ENCODE results near the gene APOL4. TPM values are rescaled to one million over a fixed set of nuclear protein-coding genes. Genes with fewer than 3 reads are reported as not detected.

APOL4 gene
- total RNA-seq, 2 experiments from 2014 or later: not detected

GRCh38 chr22:36194971-36195370, 6.6 kb downstream of the APOL4 start:
- H3K9me2 ChIP-seq (ENCODE audit: insufficient read depth, low read length): no peaks in the 10 kb centered on the region
- POLR2A ChIA-PET: no interaction called here

DNA sequence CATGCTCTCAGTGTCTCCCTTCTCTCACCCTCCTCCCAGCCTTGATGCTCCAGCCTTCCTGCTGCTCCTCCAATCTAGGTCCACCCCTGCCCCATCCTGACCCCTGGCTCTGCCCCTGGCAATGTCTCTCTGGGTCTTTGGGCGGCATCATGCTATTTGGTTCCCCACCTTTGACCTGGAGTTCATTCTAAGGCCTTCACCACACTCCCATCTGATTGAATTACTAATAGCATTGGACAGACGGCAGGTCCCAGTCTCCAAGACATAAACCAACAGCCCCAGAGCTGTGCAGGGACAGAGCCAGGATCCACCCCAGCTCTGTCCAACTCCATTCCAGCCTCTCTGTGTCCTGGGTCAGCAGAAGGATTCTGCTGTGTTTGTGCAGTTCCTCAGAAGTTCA, 7.2 kb downstream of the APOL4 start:
- ChIA-PET CTCF (ENCODE audit: unreplicated experiment) (no interaction called here), POLR2A (no interaction called here)
- Histone ChIP-seq H3K79me2 (ENCODE audit: insufficient read depth, low read depth, low read length) (no peaks in the 10 kb centered on the region), H3K9me3 (ENCODE audit: low read length) (no peaks in the 10 kb centered on the region), H3K9me2 (ENCODE audit: insufficient read depth, low read length) (no peaks in the 10 kb centered on the region), H2AFZ (ENCODE audit: low read length) (no peak overlapping the region), H4K20me1 (ENCODE audit: insufficient read depth, low read length) (no peaks in the 10 kb centered on the region), H3K4me2 (ENCODE audit: low read length) (no peak overlapping the region), H3K27ac (ENCODE audit: low read depth, low read length, poor library complexity, severe bottlenecking) (no peak overlapping the region), H3K36me3 (ENCODE audit: insufficient read depth, low read length) (no peaks in the 10 kb centered on the region), H3K4me1 (ENCODE audit: insufficient read depth, low read length, poor library complexity, severe bottlenecking) (peaks cover 12% of the 10 kb centered on the region), H3K4me3 (ENCODE audit: low read depth, low read length, poor library complexity, severe bottlenecking) (no peak overlapping the region)
- DNase-seq (ENCODE audit: low spot score): no peak
- intact Hi-C loops (cut with micrococcal nuclease; ENCODE audit: unreplicated experiment): loop anchor here (2.0 kb wide), 1 partner anchor 82 kb away; no protein-coding TSS in a partner anchor
- no TSS peak for BruUV-seq (replicated peaks)
- TF ChIP-seq EZH2phosphoT487 (IDR thresholded peaks at IDR 0.05; ENCODE audit: borderline replicate concordance, low read depth, low read length): no peak
- TF ChIP-seq, protein P1, sequence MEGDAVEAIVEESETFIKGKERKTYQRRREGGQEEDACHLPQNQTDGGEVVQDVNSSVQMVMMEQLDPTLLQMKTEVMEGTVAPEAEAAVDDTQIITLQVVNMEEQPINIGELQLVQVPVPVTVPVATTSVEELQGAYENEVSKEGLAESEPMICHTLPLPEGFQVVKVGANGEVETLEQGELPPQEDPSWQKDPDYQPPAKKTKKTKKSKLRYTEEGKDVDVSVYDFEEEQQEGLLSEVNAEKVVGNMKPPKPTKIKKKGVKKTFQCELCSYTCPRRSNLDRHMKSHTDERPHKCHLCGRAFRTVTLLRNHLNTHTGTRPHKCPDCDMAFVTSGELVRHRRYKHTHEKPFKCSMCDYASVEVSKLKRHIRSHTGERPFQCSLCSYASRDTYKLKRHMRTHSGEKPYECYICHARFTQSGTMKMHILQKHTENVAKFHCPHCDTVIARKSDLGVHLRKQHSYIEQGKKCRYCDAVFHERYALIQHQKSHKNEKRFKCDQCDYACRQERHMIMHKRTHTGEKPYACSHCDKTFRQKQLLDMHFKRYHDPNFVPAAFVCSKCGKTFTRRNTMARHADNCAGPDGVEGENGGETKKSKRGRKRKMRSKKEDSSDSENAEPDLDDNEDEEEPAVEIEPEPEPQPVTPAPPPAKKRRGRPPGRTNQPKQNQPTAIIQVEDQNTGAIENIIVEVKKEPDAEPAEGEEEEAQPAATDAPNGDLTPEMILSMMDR (conservative IDR thresholded peaks at IDR 0.05; ENCODE audit: low read length): no peak

More at GRCh38 chr22:36194971-36195370, 6.6 kb downstream of the APOL4 start:
- Histone ChIP-seq H3K4me1 (ENCODE audit: insufficient read depth, low read length, poor library complexity, severe bottlenecking) (peaks cover 12% of the 10 kb centered on the region), H3K36me3 (ENCODE audit: insufficient read depth, low read length) (no peaks in the 10 kb centered on the region), H3K27ac (ENCODE audit: low read depth, low read length, poor library complexity, severe bottlenecking) (no peak overlapping the region), H3K79me2 (ENCODE audit: insufficient read depth, low read depth, low read length) (no peaks in the 10 kb centered on the region), H3K9me3 (ENCODE audit: low read length) (no peaks in the 10 kb centered on the region), H3K4me3 (ENCODE audit: low read depth, low read length, poor library complexity, severe bottlenecking) (no peak overlapping the region), H2AFZ (ENCODE audit: low read length) (no peak overlapping the region), H3K4me2 (ENCODE audit: low read length) (no peak overlapping the region), H4K20me1 (ENCODE audit: insufficient read depth, low read length) (no peaks in the 10 kb centered on the region)
- no TSS peak for BruUV-seq (replicated peaks)
- CTCF ChIA-PET (ENCODE audit: unreplicated experiment): no interaction called here
- intact Hi-C loops (cut with micrococcal nuclease; ENCODE audit: unreplicated experiment): loop anchor here (2.0 kb wide), 1 partner anchor 82 kb away; no protein-coding TSS in a partner anchor
- TF ChIP-seq EZH2phosphoT487 (IDR thresholded peaks at IDR 0.05; ENCODE audit: borderline replicate concordance, low read depth, low read length): no peak
- TF ChIP-seq, protein P1 (conservative IDR thresholded peaks at IDR 0.05; ENCODE audit: low read length): peak; percentile 85
- peak; percentile 58 for DNase-seq (ENCODE audit: low spot score)

DNA sequence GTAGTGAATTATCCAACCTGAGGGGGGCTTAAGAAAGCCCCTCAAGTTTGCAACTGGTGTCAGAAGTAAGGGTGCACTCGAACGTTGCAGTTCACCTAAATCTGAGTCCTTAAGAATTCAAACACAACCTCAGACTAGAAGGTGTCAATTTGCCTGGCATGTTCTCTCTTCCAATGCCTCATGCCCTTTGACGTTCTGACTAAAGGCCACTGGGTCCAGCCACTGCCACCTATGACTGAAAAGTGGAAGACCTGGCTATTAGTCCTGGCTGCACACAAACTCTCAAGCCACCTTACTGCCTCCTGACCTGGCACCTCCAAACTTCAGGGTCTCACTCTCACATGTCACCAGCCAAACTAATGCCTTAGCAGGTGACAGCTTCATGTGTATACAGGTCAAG, 8.0 kb downstream of the APOL4 start:
- Histone ChIP-seq H4K20me1 (ENCODE audit: insufficient read depth, low read length) (no peaks in the 10 kb centered on the region), H3K36me3 (ENCODE audit: insufficient read depth, low read length) (no peaks in the 10 kb centered on the region), H3K4me3 (ENCODE audit: low read depth, low read length, poor library complexity, severe bottlenecking) (no peak overlapping the region), H3K4me2 (ENCODE audit: low read length) (no peak overlapping the region), H3K9me3 (ENCODE audit: low read length) (no peaks in the 10 kb centered on the region), H2AFZ (ENCODE audit: low read length) (no peak overlapping the region), H3K9me2 (ENCODE audit: insufficient read depth, low read length) (no peaks in the 10 kb centered on the region), H3K4me1 (ENCODE audit: insufficient read depth, low read length, poor library complexity, severe bottlenecking) (peaks cover 12% of the 10 kb centered on the region), H3K27ac (ENCODE audit: low read depth, low read length, poor library complexity, severe bottlenecking) (no peak overlapping the region), H3K79me2 (ENCODE audit: insufficient read depth, low read depth, low read length) (no peaks in the 10 kb centered on the region)
- DNase-seq (ENCODE audit: low spot score): no peak
- TF ChIP-seq, protein P1 (conservative IDR thresholded peaks at IDR 0.05; ENCODE audit: low read length): no peak
- TF ChIP-seq EZH2phosphoT487 (IDR thresholded peaks at IDR 0.05; ENCODE audit: borderline replicate concordance, low read depth, low read length): no peak
- ChIA-PET CTCF (ENCODE audit: unreplicated experiment) (no interaction called here), POLR2A (no interaction called here)
- no TSS peak for BruUV-seq (replicated peaks)
- intact Hi-C loops (cut with micrococcal nuclease; ENCODE audit: unreplicated experiment): no loop called here

All from OCI-LY7 (cell line).